ENCODE measurements around the gene CPNE7. TPM values are rescaled to one million over a fixed set of nuclear protein-coding genes. Genes with fewer than 3 reads are reported as not detected.
A peak's percentile ranks its signal among the peaks of the same experiment; 100 is the strongest.

The CPNE7 gene
- total RNA-seq, 1 experiment from 2014 or later: not detected

DNA sequence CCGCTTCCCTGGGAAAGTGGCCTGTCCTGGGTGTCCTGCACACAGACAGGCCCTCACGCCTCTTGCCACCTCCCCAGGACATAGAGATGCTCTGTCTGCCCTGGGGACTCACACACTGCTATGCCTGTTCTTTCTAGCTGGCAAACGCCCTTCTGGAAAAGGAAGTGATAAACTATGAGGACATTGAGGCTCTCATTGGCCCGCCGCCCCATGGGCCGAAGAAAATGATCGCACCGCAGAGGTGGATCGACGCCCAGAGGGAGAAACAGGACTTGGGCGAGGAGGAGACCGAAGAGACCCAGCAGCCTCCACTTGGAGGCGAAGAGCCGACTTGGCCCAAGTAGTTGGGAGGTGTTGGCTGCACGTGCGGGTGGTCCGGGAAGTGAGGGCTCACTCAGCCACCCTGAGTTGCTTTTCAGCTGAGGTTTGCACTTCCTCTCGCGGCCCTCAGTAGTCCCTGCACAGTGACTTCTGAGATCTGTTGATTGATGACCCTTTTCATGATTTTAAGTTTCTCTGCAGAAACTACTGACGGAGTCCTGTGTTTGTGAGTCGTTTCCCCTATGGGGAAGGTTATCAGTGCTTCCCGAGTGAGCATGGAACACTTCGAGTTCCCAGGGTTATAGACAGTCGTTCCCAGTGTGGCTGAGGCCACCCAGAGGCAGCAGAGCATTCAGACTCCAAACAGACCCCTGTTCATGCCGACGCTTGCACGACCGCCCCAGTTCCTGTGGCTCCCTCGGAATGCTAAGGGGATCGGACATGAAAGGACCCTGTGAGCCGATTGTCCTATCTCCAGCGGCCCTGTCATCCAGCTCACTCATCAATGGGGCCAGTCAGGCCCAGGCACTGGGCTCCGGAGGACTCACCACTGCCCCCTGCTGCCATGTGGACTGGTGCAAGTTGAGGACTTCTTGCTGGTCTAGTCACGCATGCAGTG lies 18.5 kb upstream of the CPNE7 start:
- no peak overlapping the region for H3K4me3 ChIP-seq
- peaks cover 34% of the 10 kb centered on the region for H3K36me3 ChIP-seq
- no peaks in the 10 kb centered on the region for H3K9me3 ChIP-seq (replicated peaks)
- H3K27me3 ChIP-seq: no peaks in the 10 kb centered on the region
- H3K27ac ChIP-seq: peak overlapping the region; percentile 0; the same call in 1 of the 2 replicates
- DNase-seq: peak; percentile 91 to 94
- H3K4me1 ChIP-seq: peaks cover 18% of the 10 kb centered on the region

DNA sequence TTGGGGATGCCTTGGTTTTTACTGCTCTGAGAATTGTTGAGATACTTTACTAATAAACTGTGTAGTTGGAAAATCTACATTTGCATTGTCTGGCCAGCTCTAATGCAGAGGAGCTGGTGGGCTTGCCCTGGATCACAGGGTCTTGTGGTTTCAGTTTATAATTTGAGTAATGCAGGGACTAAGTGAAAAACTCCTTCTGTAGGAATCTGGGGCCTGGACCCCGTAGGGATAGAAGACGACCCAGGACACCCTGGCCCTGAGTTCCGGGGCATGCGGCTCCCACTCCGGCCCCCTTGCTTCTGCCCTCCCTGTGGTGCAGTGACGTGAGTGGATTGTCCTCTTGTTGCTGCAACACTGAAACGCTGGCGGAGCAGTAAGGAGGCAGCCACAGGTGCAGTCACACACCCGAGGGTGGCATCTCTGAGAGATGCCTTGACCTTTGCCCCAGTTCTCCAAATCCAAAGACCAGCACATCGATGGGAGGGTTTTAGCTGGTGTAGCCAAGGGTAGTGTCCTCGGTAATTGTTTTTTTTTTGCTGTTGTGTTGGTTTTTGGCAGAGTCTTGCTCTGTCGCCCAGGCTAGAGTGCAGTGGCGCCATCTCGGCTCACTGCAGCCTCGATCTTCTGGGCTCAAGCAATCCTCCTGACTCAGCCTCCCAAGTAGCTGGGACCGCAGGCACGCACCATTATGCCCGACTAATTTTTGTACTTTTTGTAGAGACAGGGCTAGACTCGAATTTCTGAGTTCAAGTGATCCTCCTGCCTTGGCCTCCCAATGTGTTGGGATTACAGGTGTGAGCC lies 17.7 kb upstream of the CPNE7 start:
- no peak overlapping the region for H3K4me3 ChIP-seq
- no peak for DNase-seq
- H3K36me3 ChIP-seq: peaks cover 36% of the 10 kb centered on the region
- peaks cover 21% of the 10 kb centered on the region for H3K4me1 ChIP-seq
- no peaks in the 10 kb centered on the region for H3K27me3 ChIP-seq
- no peaks in the 10 kb centered on the region for H3K9me3 ChIP-seq (replicated peaks)
- H3K27ac ChIP-seq: no peak overlapping the region; the same call in 1 of the 2 replicates

DNA sequence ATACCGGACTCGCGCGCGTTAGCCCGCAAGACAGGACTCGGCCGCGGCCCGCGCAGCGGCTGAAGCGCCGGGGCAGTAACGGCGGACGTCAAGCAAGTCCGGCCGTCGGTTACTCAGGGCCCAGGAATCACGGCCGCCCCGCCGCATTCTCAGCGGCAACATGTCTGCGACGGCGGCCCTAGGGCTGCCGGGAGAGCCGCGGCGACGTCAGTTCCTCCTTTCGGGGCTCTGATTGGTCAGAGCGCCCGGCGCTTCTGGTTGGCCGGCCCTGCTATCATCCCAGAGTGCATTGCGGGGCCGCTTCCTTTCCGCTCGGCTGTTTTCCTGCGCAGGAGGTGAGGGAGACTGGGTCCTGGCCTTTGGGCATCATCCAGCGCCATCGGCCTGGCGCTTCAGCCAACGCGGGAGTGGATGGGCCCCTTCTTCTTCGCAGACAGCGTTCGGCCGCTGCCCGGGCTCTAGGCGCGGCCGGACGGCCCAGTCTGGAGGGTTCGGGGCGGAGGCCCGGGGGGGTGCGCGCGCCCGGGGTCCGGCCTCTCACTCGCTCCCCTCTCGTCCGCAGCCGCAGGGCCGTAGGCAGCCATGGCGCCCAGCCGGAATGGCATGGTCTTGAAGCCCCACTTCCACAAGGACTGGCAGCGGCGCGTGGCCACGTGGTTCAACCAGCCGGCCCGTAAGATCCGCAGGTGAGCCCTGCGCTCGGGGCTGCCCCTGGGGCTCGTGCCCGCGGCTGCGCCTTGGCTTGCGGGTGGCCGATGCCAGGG lies 15.0 kb upstream of the CPNE7 start, which contains the start of gene RPL13:
Gene RPL13 (plus strand): TSS at position 305 of the 764 bp plus-strand sequence. CDS start 278 bp downstream, at position 583.
- Histone ChIP-seq H3K27ac (peak within 1 kb of the TSS; percentile 90), H3K4me3 (peak within 1 kb of the TSS; percentile 83), H3K27me3 (no peaks in the 10 kb centered on the region), H3K36me3 (peaks cover 40% of the 10 kb centered on the region), H3K4me1 (peaks cover 34% of the 10 kb centered on the region), H3K9me3 (replicated peaks) (no peaks in the 10 kb centered on the region)
- peak; percentile 97 to 99 for DNase-seq

DNA sequence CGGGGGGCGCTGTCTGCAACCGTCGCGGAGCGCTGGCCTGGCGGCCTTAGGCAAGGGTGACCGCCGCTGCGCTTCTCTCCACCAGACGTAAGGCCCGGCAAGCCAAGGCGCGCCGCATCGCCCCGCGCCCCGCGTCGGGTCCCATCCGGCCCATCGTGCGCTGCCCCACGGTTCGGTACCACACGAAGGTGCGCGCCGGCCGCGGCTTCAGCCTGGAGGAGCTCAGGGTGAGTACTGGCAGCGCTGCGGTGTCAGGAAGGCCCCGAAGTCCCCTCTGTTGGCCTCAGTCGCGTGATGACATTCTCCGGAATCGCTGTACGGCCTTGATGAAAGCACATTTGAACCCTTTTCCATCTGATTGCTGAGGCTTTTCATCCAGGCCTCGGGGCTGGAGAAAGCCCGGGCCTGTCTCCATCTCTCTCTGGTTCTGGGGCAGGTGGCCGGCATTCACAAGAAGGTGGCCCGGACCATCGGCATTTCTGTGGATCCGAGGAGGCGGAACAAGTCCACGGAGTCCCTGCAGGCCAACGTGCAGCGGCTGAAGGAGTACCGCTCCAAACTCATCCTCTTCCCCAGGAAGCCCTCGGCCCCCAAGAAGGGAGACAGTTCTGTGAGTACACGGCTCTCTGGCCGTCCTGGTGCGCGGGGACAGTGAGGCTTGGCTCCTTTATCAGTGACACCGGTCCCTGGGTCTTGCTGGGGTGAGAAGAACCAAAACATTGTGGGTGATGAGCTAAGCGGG lies 14.2 kb upstream of the CPNE7 start:
- Histone ChIP-seq H3K36me3 (peaks cover 39% of the 10 kb centered on the region), H3K4me1 (peaks cover 34% of the 10 kb centered on the region), H3K27ac (peak overlapping the region; percentile 90), H3K27me3 (no peaks in the 10 kb centered on the region), H3K4me3 (peak overlapping the region; percentile 83), H3K9me3 (replicated peaks) (no peaks in the 10 kb centered on the region)
- no peak for DNase-seq

DNA sequence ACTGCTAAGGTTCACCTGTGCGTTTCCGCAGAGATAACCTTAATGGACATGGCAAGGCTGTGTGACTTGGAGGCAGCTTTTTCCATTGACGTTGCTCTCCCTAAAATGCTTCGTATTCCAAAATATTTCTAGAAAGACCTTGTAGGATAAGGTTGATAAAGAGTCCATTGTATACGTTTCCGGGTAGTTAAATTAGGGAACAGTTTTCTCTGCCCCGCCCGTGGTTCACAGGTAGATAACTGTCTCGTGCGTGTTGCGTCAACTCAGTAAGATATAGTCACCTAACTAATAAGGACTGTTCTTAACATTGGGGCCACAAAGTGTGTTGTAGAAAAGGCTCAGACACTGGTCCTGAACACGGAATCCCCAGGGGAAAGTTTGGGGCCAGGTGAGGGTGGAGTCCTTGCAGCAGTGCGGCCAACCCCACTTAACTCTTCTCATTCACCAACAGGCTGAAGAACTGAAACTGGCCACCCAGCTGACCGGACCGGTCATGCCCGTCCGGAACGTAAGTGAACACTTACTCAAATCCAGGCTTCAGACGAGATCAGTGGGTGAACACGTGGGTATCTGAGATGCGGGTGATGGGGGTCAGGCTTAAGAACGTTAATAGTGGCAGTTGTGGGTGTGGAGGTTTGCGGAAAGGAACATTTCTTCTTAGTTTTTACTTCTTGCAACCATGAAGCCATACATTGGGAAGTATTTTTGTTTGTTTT lies 13.5 kb upstream of the CPNE7 start:
- Histone ChIP-seq H3K27ac (peak overlapping the region; percentile 90), H3K4me1 (peaks cover 34% of the 10 kb centered on the region), H3K4me3 (peak overlapping the region; percentile 83), H3K27me3 (no peaks in the 10 kb centered on the region), H3K9me3 (replicated peaks) (no peaks in the 10 kb centered on the region), H3K36me3 (peaks cover 39% of the 10 kb centered on the region)
- no peak for DNase-seq

DNA sequence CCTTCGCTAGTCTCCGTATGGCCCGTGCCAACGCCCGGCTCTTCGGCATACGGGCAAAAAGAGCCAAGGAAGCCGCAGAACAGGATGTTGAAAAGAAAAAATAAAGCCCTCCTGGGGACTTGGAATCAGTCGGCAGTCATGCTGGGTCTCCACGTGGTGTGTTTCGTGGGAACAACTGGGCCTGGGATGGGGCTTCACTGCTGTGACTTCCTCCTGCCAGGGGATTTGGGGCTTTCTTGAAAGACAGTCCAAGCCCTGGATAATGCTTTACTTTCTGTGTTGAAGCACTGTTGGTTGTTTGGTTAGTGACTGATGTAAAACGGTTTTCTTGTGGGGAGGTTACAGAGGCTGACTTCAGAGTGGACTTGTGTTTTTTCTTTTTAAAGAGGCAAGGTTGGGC lies 12.6 kb upstream of the CPNE7 start:
- peak overlapping the region; percentile 83 for H3K4me3 ChIP-seq
- peaks cover 29% of the 10 kb centered on the region for H3K4me1 ChIP-seq

DNA sequence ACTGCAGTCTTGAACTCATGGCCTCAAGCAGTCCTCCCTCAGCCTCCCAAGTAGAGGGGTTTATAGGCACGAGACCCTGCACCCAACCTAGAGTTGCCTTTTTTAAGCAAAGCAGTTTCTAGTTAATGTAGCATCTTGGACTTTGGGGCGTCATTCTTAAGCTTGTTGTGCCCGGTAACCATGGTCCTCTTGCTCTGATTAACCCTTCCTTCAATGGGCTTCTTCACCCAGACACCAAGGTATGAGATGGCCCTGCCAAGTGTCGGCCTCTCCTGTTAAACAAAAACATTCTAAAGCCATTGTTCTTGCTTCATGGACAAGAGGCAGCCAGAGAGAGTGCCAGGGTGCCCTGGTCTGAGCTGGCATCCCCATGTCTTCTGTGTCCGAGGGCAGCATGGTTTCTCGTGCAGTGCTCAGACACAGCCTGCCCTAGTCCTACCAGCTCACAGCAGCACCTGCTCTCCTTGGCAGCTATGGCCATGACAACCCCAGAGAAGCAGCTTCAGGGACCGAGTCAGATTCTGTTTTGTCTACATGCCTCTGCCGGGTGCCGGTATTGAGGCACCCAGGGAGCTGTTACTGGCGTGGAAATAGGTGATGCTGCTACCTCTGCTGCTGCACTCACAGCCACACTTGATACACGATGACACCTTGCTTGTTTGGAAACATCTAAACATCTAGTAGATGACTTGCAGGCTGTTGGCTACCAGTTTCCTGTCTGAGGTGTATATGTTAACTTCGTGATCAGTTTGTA lies 11.7 kb upstream of the CPNE7 start:
- Histone ChIP-seq H3K4me1 (peaks cover 26% of the 10 kb centered on the region), H3K4me3 (no peak overlapping the region), H3K27me3 (no peaks in the 10 kb centered on the region), H3K36me3 (peaks cover 39% of the 10 kb centered on the region), H3K9me3 (replicated peaks) (no peaks in the 10 kb centered on the region), H3K27ac (no peak overlapping the region)
- no peak for DNase-seq

More for the DNA sequence above, 12.6 kb upstream of the CPNE7 start:
- DNase-seq: no peak
- H3K9me3 ChIP-seq (replicated peaks): no peaks in the 10 kb centered on the region
- peaks cover 39% of the 10 kb centered on the region for H3K36me3 ChIP-seq
- H3K27ac ChIP-seq: no peak overlapping the region
- no peaks in the 10 kb centered on the region for H3K27me3 ChIP-seq

DNA sequence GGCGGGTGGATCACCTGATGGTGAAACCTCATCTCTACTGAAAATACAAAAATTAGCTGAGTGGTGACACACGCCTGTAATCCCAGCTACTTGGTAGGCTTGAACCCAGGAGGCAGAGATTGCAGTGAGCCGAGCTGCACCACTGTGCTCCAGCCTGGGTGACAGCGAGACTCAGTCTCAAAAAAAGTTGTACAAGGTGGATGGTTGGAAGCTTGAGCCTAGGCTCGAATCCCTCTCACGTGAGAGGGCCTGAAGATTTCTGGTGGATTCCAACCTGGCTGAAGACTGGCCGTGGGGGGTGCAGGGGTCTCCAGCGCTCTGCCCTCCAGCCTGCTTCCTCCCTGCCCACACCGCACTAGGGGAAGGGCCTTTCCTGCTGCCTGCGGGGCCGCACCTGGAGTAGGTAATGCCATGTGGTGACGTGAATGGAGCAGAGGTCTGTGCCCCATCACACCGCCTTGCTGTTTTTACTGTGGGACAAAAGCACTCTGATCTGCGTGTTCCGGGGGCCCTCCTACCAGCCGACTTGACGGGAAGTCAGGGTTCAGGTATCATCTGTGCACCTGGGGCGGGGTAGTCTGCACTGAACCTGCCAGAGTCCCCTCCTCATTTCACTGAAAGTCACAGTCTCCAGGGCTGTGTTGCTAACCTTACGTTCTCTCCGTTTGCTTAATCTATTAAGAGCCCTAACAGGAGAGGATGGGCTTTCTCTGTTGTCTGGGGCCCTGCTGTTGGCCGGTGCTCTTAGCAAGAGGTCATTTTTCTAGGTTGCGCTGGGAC lies 10.9 kb upstream of the CPNE7 start:
- peaks cover 17% of the 10 kb centered on the region for H3K4me1 ChIP-seq
- no peaks in the 10 kb centered on the region for H3K9me3 ChIP-seq (replicated peaks)
- no peaks in the 10 kb centered on the region for H3K27me3 ChIP-seq
- peaks cover 39% of the 10 kb centered on the region for H3K36me3 ChIP-seq
- no peak overlapping the region for H3K27ac ChIP-seq
- no peak for DNase-seq
- H3K4me3 ChIP-seq: no peak overlapping the region

DNA sequence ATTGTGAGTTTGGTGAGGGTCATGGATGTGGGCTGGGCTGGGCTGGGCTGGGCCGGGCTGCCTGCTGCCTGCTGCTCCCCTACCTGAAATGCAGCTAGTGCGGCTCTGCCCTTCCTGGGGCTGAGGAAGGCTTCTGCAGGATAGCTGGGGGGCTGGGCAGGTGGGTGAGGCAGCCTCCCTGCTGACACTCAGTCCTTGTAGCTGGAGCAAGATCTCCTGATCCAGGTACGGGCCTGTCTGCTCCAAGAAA lies 10.4 kb upstream of the CPNE7 start:
- no peak for DNase-seq
- Histone ChIP-seq H3K9me3 (replicated peaks) (no peaks in the 10 kb centered on the region), H3K4me1 (peaks cover 17% of the 10 kb centered on the region), H3K4me3 (no peak overlapping the region), H3K36me3 (peaks cover 39% of the 10 kb centered on the region), H3K27ac (no peak overlapping the region), H3K27me3 (no peaks in the 10 kb centered on the region)

DNA sequence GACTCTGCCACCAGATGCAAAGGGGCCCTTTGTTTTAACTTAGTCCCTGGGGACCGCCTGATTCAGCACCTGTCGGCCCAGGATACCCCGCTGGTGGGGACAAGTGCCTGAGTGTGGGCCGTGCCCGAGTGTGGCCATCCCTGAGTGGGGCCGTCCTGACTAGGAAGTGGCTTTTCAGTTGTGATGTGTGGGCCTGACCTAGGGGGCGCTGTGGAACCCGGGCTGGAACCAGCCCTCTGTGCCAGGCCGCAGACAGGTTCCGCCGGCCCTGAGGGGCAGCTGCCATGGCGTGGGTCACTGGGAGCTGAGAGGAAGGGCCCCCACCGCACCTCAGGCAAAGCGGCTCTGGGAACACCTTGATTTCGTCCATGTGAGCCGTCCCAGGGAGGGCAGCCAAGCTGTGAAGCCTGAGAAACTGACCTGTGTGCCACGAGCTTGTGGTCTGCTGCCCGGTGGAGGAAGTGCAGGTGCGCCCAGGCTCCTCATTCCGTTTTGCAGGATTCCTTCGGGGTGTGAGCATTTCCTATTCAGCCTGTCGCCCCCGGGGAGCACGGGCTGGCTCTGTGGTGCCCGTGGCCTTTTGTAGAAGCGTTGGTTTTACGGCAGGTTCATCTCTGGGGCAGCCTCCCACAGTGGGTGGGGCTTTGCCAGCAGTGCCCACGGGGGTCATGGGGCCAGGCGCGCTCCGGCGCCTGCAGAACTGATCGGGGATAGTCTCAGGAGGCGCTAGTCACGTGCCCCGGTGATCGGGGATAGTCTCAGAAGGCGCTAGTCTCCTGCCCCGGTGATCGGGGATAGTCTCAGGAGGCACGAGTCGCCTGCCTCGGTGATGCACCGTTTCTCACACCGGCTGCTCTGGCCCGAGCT lies 9.8 kb upstream of the CPNE7 start:
- H3K9me3 ChIP-seq (replicated peaks): no peaks in the 10 kb centered on the region
- H3K4me3 ChIP-seq: no peak overlapping the region
- no peak overlapping the region for H3K27ac ChIP-seq
- H3K36me3 ChIP-seq: peaks cover 39% of the 10 kb centered on the region
- peak; percentile 78 to 83 for DNase-seq
- H3K4me1 ChIP-seq: peaks cover 17% of the 10 kb centered on the region
- H3K27me3 ChIP-seq: no peaks in the 10 kb centered on the region

DNA sequence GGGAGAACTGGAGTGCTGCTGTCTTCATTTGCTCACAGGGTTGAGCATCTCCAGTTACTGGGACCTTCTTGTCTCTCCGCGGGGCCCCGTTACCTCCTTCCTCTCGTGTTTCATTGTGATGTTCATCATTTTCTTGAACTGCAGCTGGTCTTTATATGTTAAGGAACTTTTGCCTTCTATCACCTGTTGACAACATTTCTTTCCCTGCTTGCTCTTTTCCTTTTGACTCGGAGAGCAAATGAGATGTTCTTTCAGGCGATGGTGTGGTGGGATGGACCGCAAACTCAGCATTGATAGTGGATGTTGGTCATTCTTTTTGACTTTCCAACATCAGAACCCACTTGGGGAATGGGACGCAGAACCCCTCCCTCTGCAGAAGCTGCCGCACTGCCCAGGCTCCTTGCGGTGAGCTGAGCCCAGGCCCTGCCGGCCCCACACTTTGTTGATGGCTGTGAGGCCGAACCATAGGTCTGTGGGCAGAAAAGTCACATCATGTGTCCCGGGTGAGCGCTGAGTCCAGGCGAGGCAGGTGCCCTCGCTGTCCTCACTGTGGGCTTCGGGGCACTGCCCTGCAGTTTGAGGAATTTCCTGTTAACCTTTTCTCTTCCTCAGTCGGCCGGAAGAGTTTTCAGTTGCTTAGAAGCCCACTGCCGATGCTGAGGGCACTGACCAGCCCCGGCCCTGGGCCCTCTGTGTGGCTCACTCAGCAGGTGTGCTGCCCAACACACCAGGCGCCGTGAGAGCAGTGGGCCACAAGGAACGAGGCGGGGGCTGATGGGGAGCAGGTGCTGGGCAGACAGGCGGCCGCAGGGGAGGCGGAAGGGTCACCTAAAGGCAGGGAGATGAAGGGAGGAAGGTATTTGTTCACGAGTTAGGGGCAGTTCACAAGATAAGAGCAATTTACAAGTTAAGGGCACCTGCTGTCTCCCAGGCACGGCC lies 7.6 kb upstream of the CPNE7 start:
- Histone ChIP-seq H3K27me3 (no peaks in the 10 kb centered on the region), H3K9me3 (replicated peaks) (no peaks in the 10 kb centered on the region), H3K27ac (no peak overlapping the region), H3K36me3 (peaks cover 18% of the 10 kb centered on the region), H3K4me3 (no peak overlapping the region), H3K4me1 (peaks cover 14% of the 10 kb centered on the region)
- DNase-seq: no peak

All from SJCRH30 (cell line).